Spinal cord (tissue), 10 donors: ENCODE data around the gene TMEM120A. TPM values are rescaled to one million over a fixed set of nuclear protein-coding genes. Genes with fewer than 3 reads are reported as not detected.

Source experiments
- DNase-seq, 6 donors: peaks; one replicate each; pipeline versions ENCODE4 v3.0.0 to v3.0.0-alpha.2; 2013 to 2015; ENCODE audit warnings: low spot score in 6 of 6, low read depth in 4 of 6
- H3K27ac ChIP-seq: one replicate; pipeline ENCODE4 v1.5.1; 2013; ENCODE audit warnings: low read depth, low read length, control low read depth
- H3K27me3 ChIP-seq: one replicate; pipeline ENCODE4 v1.6.1; 2013; ENCODE audit warnings: low read length; ENCODE audit not compliant: control insufficient read depth, insufficient read depth
- H3K36me3 ChIP-seq: one replicate; pipeline ENCODE4 v1.6.1; 2013; ENCODE audit warnings: low read length; ENCODE audit not compliant: control insufficient read depth, insufficient read depth
- H3K4me1 ChIP-seq: one replicate; pipeline ENCODE4 v1.6.1; 2013; ENCODE audit warnings: low read length; ENCODE audit not compliant: control insufficient read depth, insufficient read depth
- H3K4me3 ChIP-seq: one replicate; pipeline ENCODE4 v1.5.1; 2013; ENCODE audit warnings: low read depth, low read length, control low read depth
- H3K9me3 ChIP-seq: one replicate; pipeline ENCODE4 v1.6.1; 2013; ENCODE audit warnings: low read length; ENCODE audit not compliant: control insufficient read depth, insufficient read depth
- WGBS: methylation state at CpG from one replicate; pipeline ENCODE4 v1.1.5; 2013; ENCODE audit warnings: missing lambda C conversion rate; ENCODE audit not compliant: insufficient coverage; 5-methylcytosine and 5-hydroxymethylcytosine counted together
- polyA plus RNA-seq, 2 donors: library from polyadenylated mRNA; unstranded; fragments of 120-200 nt; gene quantifications; one replicate each; pipeline ENCODE4 v1.2.1, GENCODE V29; 2013; ENCODE audit not compliant: insufficient read length in 2 of 2
- total RNA-seq, 2 donors: library from RNA; depleted of rRNA in 1 of 2; stranded (reverse); fragments of 120-200 nt in 1 of 2; fragments of >200 nt in 1 of 2; gene quantifications; one replicate each; pipeline versions ENCODE4 v1.2.3 to v1.2.4, GENCODE V29; 2013 to 2014
- donor health status: healthy.

Gene TMEM120A
- total and polyA plus RNA-seq, 4 donors: 17.2 to 104 (median 62.4) TPM

GRCh38 chr7:75962607-75963380 is 31.6 kb downstream of the TMEM120A start:
- peak overlapping the region; percentile 50 for H3K27ac ChIP-seq
- H3K9me3 ChIP-seq: no peaks in the 10 kb centered on the region
- peak in 2 of 6 donors; percentile 43 to 50 for DNase-seq
- H3K4me1 ChIP-seq: peaks cover 46% of the 10 kb centered on the region
- peaks cover 44% of the 10 kb centered on the region for H3K36me3 ChIP-seq
- 20% methylated on average over 16 of the region's 18 CpGs for WGBS
- no peak overlapping the region for H3K4me3 ChIP-seq
- no peaks in the 10 kb centered on the region for H3K27me3 ChIP-seq

GRCh38 chr7:75961218-75961617 is 33.2 kb downstream of the TMEM120A start:
- Histone ChIP-seq H3K27ac (no peak overlapping the region), H3K4me1 (peaks cover 30% of the 10 kb centered on the region), H3K27me3 (no peaks in the 10 kb centered on the region), H3K4me3 (no peak overlapping the region), H3K9me3 (no peaks in the 10 kb centered on the region), H3K36me3 (peaks cover 54% of the 10 kb centered on the region)
- no peak for DNase-seq
- 88% methylated on average over 6 of the region's 7 CpGs for WGBS

GRCh38 chr7:75960372-75960771 is 34.0 kb downstream of the TMEM120A start:
- Histone ChIP-seq H3K27me3 (no peaks in the 10 kb centered on the region), H3K4me1 (peaks cover 22% of the 10 kb centered on the region), H3K36me3 (peaks cover 57% of the 10 kb centered on the region), H3K4me3 (no peak overlapping the region), H3K9me3 (no peaks in the 10 kb centered on the region), H3K27ac (no peak overlapping the region)
- no peak for DNase-seq
- 91% methylated on average over 6 of the region's 6 CpGs for WGBS

GRCh38 chr7:75958802-75959543 is 35.4 kb downstream of the TMEM120A start:
- H3K36me3 ChIP-seq: peaks cover 61% of the 10 kb centered on the region
- H3K27me3 ChIP-seq: no peaks in the 10 kb centered on the region
- WGBS: 96% methylated on average over 6 of the region's 9 CpGs
- no peaks in the 10 kb centered on the region for H3K9me3 ChIP-seq
- no peak overlapping the region for H3K4me3 ChIP-seq
- DNase-seq: no peak
- no peak overlapping the region for H3K27ac ChIP-seq
- H3K4me1 ChIP-seq: peaks cover 19% of the 10 kb centered on the region

GRCh38 chr7:75957021-75957736 is 37.2 kb downstream of the TMEM120A start:
- Histone ChIP-seq H3K9me3 (no peaks in the 10 kb centered on the region), H3K27ac (no peak overlapping the region), H3K36me3 (peaks cover 63% of the 10 kb centered on the region), H3K27me3 (no peaks in the 10 kb centered on the region), H3K4me1 (peaks cover 7% of the 10 kb centered on the region), H3K4me3 (no peak overlapping the region)
- WGBS: 83% methylated on average over 16 of the region's 16 CpGs
- no peak for DNase-seq

- Histone ChIP-seq H3K9me3 (no peaks in the 10 kb centered on the region), H3K4me1 (peaks cover 9% of the 10 kb centered on the region), H3K27ac (no peak overlapping the region), H3K4me3 (no peak overlapping the region), H3K27me3 (no peaks in the 10 kb centered on the region), H3K36me3 (peaks cover 52% of the 10 kb centered on the region)
- 82% methylated on average over 11 of the region's 12 CpGs for whole genome bisulfite sequencing
- DNase-seq: no peak
Observed at GRCh38 chr7:75955331-75955955, 39.0 kb downstream of the TMEM120A start.

GRCh38 chr7:75953931-75954330 is 40.5 kb downstream of the TMEM120A start:
- Histone ChIP-seq H3K4me1 (peaks cover 9% of the 10 kb centered on the region), H3K27ac (no peak overlapping the region), H3K4me3 (no peak overlapping the region), H3K9me3 (no peaks in the 10 kb centered on the region), H3K27me3 (no peaks in the 10 kb centered on the region), H3K36me3 (peaks cover 46% of the 10 kb centered on the region)
- no peak for DNase-seq
- WGBS: 84% methylated on average over 8 of the region's 11 CpGs

GRCh38 chr7:75953431-75953830 is 41.0 kb downstream of the TMEM120A start:
- no peak overlapping the region for H3K27ac ChIP-seq
- no peak overlapping the region for H3K4me3 ChIP-seq
- DNase-seq: no peak
- peaks cover 9% of the 10 kb centered on the region for H3K4me1 ChIP-seq
- no peaks in the 10 kb centered on the region for H3K27me3 ChIP-seq
- WGBS: 80% methylated on average over 7 of the region's 7 CpGs
- peaks cover 44% of the 10 kb centered on the region for H3K36me3 ChIP-seq
- no peaks in the 10 kb centered on the region for H3K9me3 ChIP-seq

GRCh38 chr7:75951506-75951905 is 42.9 kb downstream of the TMEM120A start:
- H3K36me3 ChIP-seq: peaks cover 38% of the 10 kb centered on the region
- H3K9me3 ChIP-seq: no peaks in the 10 kb centered on the region
- peaks cover 12% of the 10 kb centered on the region for H3K4me1 ChIP-seq
- no peak overlapping the region for H3K4me3 ChIP-seq
- DNase-seq: no peak
- H3K27me3 ChIP-seq: no peaks in the 10 kb centered on the region
- no peak overlapping the region for H3K27ac ChIP-seq
- 87% methylated on average over 5 of the region's 5 CpGs for WGBS
